B cell (primary cell): ENCODE data around the gene ITSN1.

Source experiments
- EZH2 ChIP-seq: IDR thresholded peaks from 2 replicates; pipeline ENCODE4 v1.6.1; 2012; ENCODE audit warnings: borderline replicate concordance, low read depth, mild to moderate bottlenecking, moderate library complexity, low read length; ENCODE audit not compliant: insufficient read depth, poor library complexity, severe bottlenecking
- TF ChIP-seq, protein P1 (sequence below): fragments of 200-600 bp; IDR thresholded peaks from one replicate; pipeline ENCODE4 v1.8.0; 2022; ENCODE audit warnings: antibody characterized with exemption, mild to moderate bottlenecking

- TF ChIP-seq EZH2: no peak
- TF ChIP-seq, protein P1, sequence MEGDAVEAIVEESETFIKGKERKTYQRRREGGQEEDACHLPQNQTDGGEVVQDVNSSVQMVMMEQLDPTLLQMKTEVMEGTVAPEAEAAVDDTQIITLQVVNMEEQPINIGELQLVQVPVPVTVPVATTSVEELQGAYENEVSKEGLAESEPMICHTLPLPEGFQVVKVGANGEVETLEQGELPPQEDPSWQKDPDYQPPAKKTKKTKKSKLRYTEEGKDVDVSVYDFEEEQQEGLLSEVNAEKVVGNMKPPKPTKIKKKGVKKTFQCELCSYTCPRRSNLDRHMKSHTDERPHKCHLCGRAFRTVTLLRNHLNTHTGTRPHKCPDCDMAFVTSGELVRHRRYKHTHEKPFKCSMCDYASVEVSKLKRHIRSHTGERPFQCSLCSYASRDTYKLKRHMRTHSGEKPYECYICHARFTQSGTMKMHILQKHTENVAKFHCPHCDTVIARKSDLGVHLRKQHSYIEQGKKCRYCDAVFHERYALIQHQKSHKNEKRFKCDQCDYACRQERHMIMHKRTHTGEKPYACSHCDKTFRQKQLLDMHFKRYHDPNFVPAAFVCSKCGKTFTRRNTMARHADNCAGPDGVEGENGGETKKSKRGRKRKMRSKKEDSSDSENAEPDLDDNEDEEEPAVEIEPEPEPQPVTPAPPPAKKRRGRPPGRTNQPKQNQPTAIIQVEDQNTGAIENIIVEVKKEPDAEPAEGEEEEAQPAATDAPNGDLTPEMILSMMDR: no peak
These were observed 108.8 kb downstream of the ITSN1 start for GRCh38 chr21:33751120-33751519.
